Activated B cell treated with CpG ODN at 0.5 μM for 24 hours (primary cell): Measurements from ENCODE around the gene IRF4. TPM values are rescaled to one million over a fixed set of nuclear protein-coding genes. Genes with fewer than 3 reads are reported as not detected.

Experiments used
- ATAC-seq: fragments of 200-7000 bp; cut with Tn5 transposase; one replicate; pipeline ENCODE4 v1.10.0; 2021; ENCODE audit warnings: low read depth, mild to moderate bottlenecking, moderate library complexity
- CTCF ChIA-PET: fragments of 350-600 bp; sonication (Branson Sonifier 250); formaldehyde crosslinking; loops from one replicate; lab custom pipeline; 2021; ENCODE audit warnings: antibody characterized with exemption; lab: Charles Lee
- POLR2A ChIA-PET: fragments of 350-600 bp; sonication (Branson Sonifier 250); formaldehyde crosslinking; loops from one replicate; lab custom pipeline; 2021; ENCODE audit warnings: antibody characterized with exemption; lab: Charles Lee
- DNase-seq: peaks from one replicate; pipeline ENCODE4 v3.0.0; 2022
- H3K27ac Mint-ChIP-seq: one replicate; pipeline ENCODE4 v1.8.0; 2020; ENCODE audit warnings: mixed read lengths
- H3K27me3 Mint-ChIP-seq: one replicate; pipeline ENCODE4 v1.8.0; 2021; ENCODE audit warnings: mixed read lengths
- H3K36me3 Mint-ChIP-seq: one replicate; pipeline ENCODE4 v1.8.0; 2021; ENCODE audit warnings: low read depth, mixed read lengths
- H3K4me1 Mint-ChIP-seq: one replicate; pipeline ENCODE4 v1.8.0; 2021; ENCODE audit warnings: mixed read lengths
- H3K4me3 Mint-ChIP-seq: one replicate; pipeline ENCODE4 v1.8.0; 2020; ENCODE audit warnings: mild to moderate bottlenecking, mixed read lengths
- H3K9me3 Mint-ChIP-seq: one replicate; pipeline ENCODE4 v1.8.0; 2020; ENCODE audit warnings: mixed read lengths
- intact Hi-C: fragments of 100-400 bp; cut with micrococcal nuclease; formaldehyde crosslinking; loops from one replicate; pipeline ENCODE4 v1.15.1; 2024
- total RNA-seq: library from RNA; stranded (reverse); gene quantifications from 2 replicates; pipeline ENCODE4 v1.2.3, GENCODE V29; 2022
- TF ChIP-seq, protein P1 (sequence below): fragments of 200-600 bp; IDR thresholded peaks from one replicate; pipeline ENCODE4 v1.8.0; 2022; ENCODE audit warnings: antibody characterized with exemption, mild to moderate bottlenecking

Gene IRF4
- total RNA-seq, 1 donor from 2014 or later, result 417 TPM

DNA sequence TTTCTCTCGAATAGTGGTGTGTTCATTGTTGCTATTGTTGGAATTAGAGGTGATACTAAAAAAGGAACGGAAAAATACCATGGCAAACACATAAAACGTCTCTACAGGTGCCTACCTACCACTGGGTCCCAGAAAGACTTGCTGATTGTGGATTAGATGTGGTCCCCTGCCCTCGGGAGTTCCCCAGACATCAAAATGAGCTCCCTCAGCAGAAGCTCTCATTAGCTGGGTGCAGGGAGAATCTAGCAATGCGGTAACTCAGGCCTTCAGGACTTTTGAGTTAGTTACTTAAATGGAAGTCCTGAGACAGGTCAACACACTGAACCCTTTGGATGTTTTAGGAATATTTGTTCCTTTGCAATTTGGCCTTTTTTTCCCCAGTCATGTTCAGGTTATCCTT, 6.1 kb downstream of the IRF4 start:
- H3K27me3 Mint-ChIP-seq, result no peaks in the 10 kb centered on the region
- peak overlapping the region; percentile 72 for H3K27ac Mint-ChIP-seq
- H3K4me3 Mint-ChIP-seq, result peak overlapping the region; percentile 35
- intact Hi-C loops, result no loop called here
- peaks cover 89% of the 10 kb centered on the region for H3K36me3 Mint-ChIP-seq
- peaks cover 83% of the 10 kb centered on the region for H3K4me1 Mint-ChIP-seq
- POLR2A ChIA-PET, result interaction anchor here (0.8 to 2.3 kb wide), 10 partner anchors 9 to 214 kb away, joined by 3 to 12 read pairs (median 4); partner anchors contain the start of gene DUSP22
- DNase-seq (no peak), ATAC-seq (no peak)
- TF ChIP-seq, protein P1, sequence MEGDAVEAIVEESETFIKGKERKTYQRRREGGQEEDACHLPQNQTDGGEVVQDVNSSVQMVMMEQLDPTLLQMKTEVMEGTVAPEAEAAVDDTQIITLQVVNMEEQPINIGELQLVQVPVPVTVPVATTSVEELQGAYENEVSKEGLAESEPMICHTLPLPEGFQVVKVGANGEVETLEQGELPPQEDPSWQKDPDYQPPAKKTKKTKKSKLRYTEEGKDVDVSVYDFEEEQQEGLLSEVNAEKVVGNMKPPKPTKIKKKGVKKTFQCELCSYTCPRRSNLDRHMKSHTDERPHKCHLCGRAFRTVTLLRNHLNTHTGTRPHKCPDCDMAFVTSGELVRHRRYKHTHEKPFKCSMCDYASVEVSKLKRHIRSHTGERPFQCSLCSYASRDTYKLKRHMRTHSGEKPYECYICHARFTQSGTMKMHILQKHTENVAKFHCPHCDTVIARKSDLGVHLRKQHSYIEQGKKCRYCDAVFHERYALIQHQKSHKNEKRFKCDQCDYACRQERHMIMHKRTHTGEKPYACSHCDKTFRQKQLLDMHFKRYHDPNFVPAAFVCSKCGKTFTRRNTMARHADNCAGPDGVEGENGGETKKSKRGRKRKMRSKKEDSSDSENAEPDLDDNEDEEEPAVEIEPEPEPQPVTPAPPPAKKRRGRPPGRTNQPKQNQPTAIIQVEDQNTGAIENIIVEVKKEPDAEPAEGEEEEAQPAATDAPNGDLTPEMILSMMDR, result no peak
- H3K9me3 Mint-ChIP-seq, result no peaks in the 10 kb centered on the region
- CTCF ChIA-PET, result interaction anchor here (0.8 to 2.5 kb wide), 6 partner anchors 8 to 209 kb away, joined by 3 to 8 read pairs (median 4); no protein-coding TSS in a partner anchor

- POLR2A ChIA-PET, result interaction anchor here (0.7 to 2.3 kb wide), 10 partner anchors 8 to 214 kb away, joined by 3 to 12 read pairs (median 4); partner anchors contain the start of gene DUSP22
- Mint-ChIP-seq H3K27ac (peak overlapping the region; percentile 72), H3K27me3 (no peaks in the 10 kb centered on the region)
Observed at GRCh38 chr6:398065-398464, 6.5 kb downstream of the IRF4 start.

GRCh38 chr6:398558-399078, 7.1 kb downstream of the IRF4 start:
- ATAC-seq (no peak), DNase-seq (no peak)
- ChIA-PET POLR2A (interaction anchor here (0.7 to 2.3 kb wide), 11 partner anchors 14 to 215 kb away, joined by 3 to 12 read pairs (median 4); partner anchors contain the start of gene DUSP22), CTCF (interaction anchor here (0.9 to 2.5 kb wide), 4 partner anchors 91 to 210 kb away, joined by 3 to 8 read pairs (median 5); no protein-coding TSS in a partner anchor)
- TF ChIP-seq, protein P1, result no peak
- intact Hi-C loops, result no loop called here
- peak overlapping the region; percentile 50 for H3K4me3 Mint-ChIP-seq
- peaks cover 92% of the 10 kb centered on the region for H3K36me3 Mint-ChIP-seq
- H3K4me1 Mint-ChIP-seq, result peaks cover 91% of the 10 kb centered on the region
- H3K27me3 Mint-ChIP-seq, result no peaks in the 10 kb centered on the region
- H3K9me3 Mint-ChIP-seq, result no peaks in the 10 kb centered on the region
- peak overlapping the region; percentile 25 for H3K27ac Mint-ChIP-seq

More at GRCh38 chr6:398065-398464, 6.5 kb downstream of the IRF4 start:
- no peak overlapping the region for H3K4me3 Mint-ChIP-seq
- H3K36me3 Mint-ChIP-seq, result peaks cover 89% of the 10 kb centered on the region
- TF ChIP-seq, protein P1, result no peak
- H3K4me1 Mint-ChIP-seq, result peaks cover 87% of the 10 kb centered on the region
- CTCF ChIA-PET, result interaction anchor here (0.8 to 2.5 kb wide), 6 partner anchors 9 to 209 kb away, joined by 3 to 8 read pairs (median 4); no protein-coding TSS in a partner anchor
- ATAC-seq (no peak), DNase-seq (no peak)
- intact Hi-C loops, result no loop called here
- H3K9me3 Mint-ChIP-seq, result no peaks in the 10 kb centered on the region

GRCh38 chr6:399785-400534, 8.4 kb downstream of the IRF4 start:
- POLR2A ChIA-PET, result interaction anchor here (0.6 to 8.4 kb wide), 11 partner anchors 8 to 211 kb away, joined by 3 to 255 read pairs (median 3); partner anchors contain the start of gene IRF4
- peak; percentile 51 for ATAC-seq
- peaks cover 93% of the 10 kb centered on the region for H3K36me3 Mint-ChIP-seq
- no peak for DNase-seq
- peak overlapping the region; percentile 29 for H3K4me3 Mint-ChIP-seq
- intact Hi-C loops, result no loop called here
- peaks cover 93% of the 10 kb centered on the region for H3K4me1 Mint-ChIP-seq
- H3K9me3 Mint-ChIP-seq, result no peaks in the 10 kb centered on the region
- TF ChIP-seq, protein P1, result no peak
- H3K27me3 Mint-ChIP-seq, result no peaks in the 10 kb centered on the region
- peak overlapping the region; percentile 69 for H3K27ac Mint-ChIP-seq
- CTCF ChIA-PET, result interaction anchor here (0.8 to 2.5 kb wide), 3 partner anchors 104 to 211 kb away, joined by 4 to 8 read pairs (median 5); no protein-coding TSS in a partner anchor
